Activated T-helper 1 cell treated with anti-CD3 and anti-CD28 coated beads, Interleukin-2, amount 50 U/mL, for 16 hours (primary cell): ENCODE data around the gene NEURL1B.
"Not testable (repeated sequence)": the region's sequence is repeated elsewhere in the genome, so short reads cannot be mapped to it uniquely, and the experiment has no call there.

Experiments used
- DNase-seq, 2 donors: peaks; one replicate each; pipeline ENCODE4 v3.0.0-alpha.2; 2020; ENCODE audit warnings: low read depth in 1 of 2, low spot score in 1 of 2

The NEURL1B gene

GRCh38 chr5:172692981-172693380, 51.9 kb downstream of the NEURL1B start:
- DNase-seq: no peak

- DNase-seq: no peak
These were observed 53.0 kb downstream of the NEURL1B start for GRCh38 chr5:172694061-172694460.

GRCh38 chr5:172694541-172694940, 53.5 kb downstream of the NEURL1B start:
- DNase-seq: no peak

- no peak for DNase-seq
These were observed 54.4 kb downstream of the NEURL1B start for GRCh38 chr5:172695232-172696054.

GRCh38 chr5:172696171-172696849, 55.2 kb downstream of the NEURL1B start:
- no peak for DNase-seq

GRCh38 chr5:172697123-172698121, 56.4 kb downstream of the NEURL1B start:
- DNase-seq: peak; percentile 61 to 65

GRCh38 chr5:172699423-172699822, 58.4 kb downstream of the NEURL1B start:
- no peak for DNase-seq

- no peak for DNase-seq
These were observed 58.9 kb downstream of the NEURL1B start for GRCh38 chr5:172699999-172700364.

GRCh38 chr5:172700365-172701290, 59.6 kb downstream of the NEURL1B start:
- no peak for DNase-seq

GRCh38 chr5:172701291-172701656, 60.2 kb downstream of the NEURL1B start:
- no peak for DNase-seq

- no peak for DNase-seq
These were observed 62.9 kb downstream of the NEURL1B start for GRCh38 chr5:172703952-172704351.

- no peak for DNase-seq
These were observed 64.6 kb downstream of the NEURL1B start for GRCh38 chr5:172705576-172706084.

- no peak for DNase-seq
These were observed 65.7 kb downstream of the NEURL1B start for GRCh38 chr5:172706796-172707195.

GRCh38 chr5:172707285-172708182, 66.5 kb downstream of the NEURL1B start:
- DNase-seq: no peak

- DNase-seq: no peak
These were observed 67.1 kb downstream of the NEURL1B start for GRCh38 chr5:172708183-172708505.

GRCh38 chr5:172710676-172711075, 69.6 kb downstream of the NEURL1B start:
- no peak for DNase-seq

GRCh38 chr5:172711321-172711861, 70.3 kb downstream of the NEURL1B start:
- not testable (repeated sequence) for DNase-seq

- no peak for DNase-seq
These were observed 71.5 kb downstream of the NEURL1B start for GRCh38 chr5:172712610-172713009.
